HG02610 (cell line): ENCODE data around the gene LRRC43.
A peak's percentile ranks its signal among the peaks of the same experiment; 100 is the strongest.
"Not testable (repeated sequence)": the region's sequence is repeated elsewhere in the genome, so short reads cannot be mapped to it uniquely, and the experiment has no call there.

Experiments used
- ATAC-seq: cut with Tn5 transposase; IDR thresholded peaks from one replicate; pipeline ENCODE4 v1.9.1; 2021; ENCODE audit warnings: mild to moderate bottlenecking, moderate library complexity; ENCODE audit not compliant: unreplicated experiment

Gene LRRC43

DNA sequence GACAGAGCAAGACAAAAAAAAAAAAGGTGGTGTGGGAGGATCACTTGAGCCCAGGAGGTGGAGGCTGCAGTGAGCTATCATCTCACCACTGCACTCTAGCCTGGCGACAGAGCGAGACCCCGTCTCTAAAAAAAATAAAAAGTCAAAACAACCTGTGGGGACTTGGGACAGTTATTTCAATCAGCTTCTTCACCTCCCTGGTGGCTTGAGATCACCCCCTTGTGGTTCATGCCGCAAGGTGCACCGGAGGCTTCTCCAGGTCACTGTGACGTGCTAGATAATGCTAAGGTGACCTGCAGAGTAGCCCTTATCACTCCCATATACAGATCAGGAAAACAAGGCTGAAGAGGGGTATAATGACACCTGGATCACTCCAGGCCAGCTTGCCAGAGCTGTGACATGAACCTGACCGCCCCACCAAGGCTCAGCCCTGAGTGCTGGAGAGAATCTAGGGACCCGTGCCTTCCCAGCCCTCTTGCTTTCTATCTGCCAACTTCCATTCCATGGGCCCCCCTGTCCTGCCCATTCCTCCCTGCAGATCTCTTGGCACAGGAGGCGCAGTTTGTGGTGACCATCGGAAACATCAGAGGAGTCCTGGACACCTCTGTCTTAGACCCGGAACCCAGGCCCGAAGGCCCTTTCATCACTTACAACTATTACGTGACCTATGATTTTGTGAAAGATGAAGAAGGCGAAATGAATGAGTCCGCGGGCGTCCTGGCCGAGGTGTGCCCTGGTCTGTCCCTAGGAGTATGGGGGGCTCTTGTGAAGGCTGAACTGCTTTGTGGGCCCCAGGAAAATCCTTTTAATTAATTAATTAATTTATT is 8.1 kb downstream of the LRRC43 start:
- ATAC-seq, result peak; percentile 45

DNA sequence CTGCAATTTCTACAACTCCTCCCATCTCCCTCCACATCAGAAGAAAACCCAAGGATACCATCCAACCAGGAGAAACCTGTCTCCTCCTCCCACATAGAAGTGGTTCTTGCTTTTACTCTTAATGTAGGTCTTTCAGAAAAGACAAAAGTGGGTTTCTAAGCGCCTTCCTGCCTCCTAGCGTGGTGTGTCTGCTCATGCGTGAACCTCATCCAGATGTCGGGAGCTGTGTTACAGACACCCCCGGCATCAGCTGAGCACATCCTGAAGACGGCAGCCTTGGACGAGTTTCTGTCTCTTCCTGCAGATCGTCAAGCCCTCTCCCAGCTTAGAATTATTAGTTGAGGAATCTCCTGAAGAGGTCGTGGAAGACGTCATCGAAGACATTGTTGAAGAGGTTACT is 9.5 kb downstream of the LRRC43 start:
- ATAC-seq, result no peak

DNA sequence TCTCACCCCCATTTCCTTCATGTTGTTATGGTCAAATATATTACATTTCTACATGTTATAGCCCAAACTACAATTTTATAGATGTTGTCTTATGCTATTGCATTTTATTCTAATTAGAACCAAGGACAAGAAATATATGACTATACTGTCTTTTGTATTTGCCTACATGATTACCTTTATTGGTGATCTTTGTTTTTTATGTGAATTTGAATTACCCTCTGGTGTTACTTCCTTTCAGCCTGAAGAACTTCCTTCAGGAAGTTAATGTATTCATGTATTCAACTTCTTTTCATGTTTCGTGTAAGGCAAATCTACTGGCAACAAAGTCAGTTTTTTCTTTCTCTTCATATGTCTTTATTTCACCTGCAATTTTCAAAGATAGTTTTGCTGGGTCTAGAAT is 11.9 kb downstream of the LRRC43 start:
- ATAC-seq, result no peak

DNA sequence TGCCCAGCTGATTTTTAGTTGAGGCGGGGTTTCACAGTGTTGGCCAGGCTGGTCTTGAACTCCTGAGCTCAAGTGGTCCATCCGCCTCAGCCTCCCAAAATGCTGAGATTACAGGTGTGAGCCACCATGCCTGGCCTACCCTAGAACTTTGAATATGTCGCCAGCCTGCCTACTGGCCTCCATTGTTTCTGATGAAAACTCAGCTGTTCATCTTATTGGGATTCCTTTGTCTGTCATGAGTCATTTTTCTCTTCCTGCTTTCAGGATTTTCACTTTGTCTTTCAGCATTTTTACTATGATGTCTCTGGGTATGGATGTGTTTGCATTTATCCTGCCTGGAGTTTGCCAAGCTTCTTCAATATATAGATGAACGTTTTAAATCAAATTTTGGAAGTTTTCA is 12.5 kb downstream of the LRRC43 start:
- ATAC-seq, result no peak

DNA sequence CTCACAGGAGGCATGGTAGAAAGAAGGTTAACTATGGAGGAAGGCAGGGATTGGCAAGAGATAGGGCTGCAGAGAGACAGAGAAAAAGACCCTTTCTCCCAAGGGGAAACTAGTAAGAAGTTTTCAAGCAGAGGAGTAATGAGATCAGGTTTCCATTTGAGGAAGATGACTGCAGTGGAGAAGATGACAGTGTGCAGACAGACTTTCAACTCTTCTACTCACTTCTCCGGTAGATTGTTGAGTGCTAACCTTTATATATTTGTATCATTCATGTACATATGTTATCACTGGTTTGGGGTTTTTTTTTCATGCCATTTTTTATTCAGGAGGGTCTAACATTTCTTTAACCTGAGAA is 14.7 kb downstream of the LRRC43 start:
- no peak for ATAC-seq

DNA sequence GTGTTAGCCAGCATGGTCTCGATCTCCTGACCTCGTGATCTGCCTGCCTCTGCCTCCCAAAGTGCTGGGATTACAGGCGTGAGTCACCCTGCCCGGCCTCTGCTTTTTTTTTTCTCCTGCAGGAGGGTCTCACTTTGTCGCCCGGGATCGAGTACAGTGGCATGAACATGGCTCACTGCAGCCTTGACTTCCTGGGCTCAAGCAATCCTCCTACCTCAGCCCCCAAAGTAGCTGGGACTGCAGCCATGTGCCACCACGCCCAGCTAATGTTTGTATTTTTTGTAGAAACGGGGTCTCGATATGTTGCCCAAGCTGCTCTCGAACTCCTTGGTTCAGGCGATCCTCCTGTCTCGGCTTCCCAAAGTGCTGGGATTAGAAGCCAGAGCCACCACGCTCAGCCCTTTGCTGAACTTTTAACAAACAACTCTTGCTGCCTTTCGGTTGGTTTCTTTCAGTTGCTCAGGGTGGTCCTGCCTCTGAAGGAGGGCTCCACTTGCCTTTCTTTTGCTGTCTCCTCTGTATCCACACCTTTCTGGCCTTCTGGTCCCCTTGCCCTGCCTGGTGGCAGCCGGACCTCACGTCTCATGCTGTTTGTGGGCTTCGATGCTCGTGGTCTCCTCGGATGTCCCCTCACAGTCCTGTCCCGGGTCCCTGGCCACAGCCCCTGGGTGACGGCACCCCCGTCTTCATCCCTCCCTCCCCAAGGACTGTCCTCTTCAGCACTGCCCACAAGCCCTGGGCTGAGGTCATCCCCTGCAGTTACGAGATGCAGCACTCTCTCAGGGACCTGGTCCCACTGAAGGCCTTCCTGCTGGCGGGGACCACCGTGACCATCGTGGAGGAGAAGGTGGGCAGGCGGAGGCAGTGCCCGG is 16.8 kb downstream of the LRRC43 start:
- ATAC-seq, result no peak

DNA sequence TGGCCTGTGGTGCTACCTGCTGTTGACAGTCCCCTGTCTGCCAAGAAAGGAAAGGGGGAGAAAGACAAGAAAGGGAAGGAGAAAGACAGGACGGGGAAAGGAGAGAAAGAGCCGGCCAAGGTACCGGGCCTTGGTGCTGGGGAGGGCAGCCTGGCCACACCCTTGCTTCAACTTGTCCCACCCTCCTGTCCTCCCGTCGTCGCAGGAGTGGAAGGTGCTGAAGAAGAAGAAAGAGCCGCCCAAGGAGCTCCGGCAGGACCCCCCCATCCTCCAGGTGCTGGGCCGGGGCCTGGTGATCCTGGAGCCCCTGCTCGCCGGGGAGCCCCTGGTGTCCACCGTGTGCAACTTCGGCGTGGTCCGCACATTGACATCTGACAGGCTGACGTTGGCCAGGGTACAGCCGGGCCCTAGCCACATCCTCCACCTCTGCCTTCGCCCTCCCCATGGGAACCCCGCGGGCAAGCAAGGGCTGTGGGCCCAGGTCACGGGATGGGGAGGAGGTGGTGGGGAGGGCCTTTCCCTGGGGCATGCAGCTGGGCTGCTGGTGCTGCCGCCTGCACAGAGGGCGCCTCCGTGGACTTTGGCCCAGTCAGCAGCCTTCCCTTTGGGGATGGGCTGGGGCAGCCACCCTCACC is 17.7 kb downstream of the LRRC43 start:
- no peak for ATAC-seq

DNA sequence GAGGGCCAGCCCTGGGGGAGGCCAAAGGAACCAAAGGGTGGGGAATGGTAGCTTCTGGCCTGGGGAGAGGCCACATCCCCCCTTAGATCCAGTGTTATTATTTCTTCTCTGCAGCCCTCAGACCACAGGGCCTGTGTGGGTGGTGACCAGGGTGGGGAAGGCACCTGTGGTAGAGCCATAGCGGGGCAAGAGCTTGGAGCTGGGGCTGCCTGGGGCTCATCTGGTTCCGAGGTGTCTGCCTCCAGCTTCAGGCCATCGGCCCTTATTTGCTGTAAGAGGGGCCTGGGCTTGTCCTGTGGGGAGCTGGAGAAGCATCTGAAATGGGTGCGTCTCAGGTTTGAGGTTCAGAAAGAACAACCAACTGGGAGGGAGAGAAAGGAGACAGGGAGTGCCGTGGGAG is 18.5 kb downstream of the LRRC43 start:
- ATAC-seq, result no peak

DNA sequence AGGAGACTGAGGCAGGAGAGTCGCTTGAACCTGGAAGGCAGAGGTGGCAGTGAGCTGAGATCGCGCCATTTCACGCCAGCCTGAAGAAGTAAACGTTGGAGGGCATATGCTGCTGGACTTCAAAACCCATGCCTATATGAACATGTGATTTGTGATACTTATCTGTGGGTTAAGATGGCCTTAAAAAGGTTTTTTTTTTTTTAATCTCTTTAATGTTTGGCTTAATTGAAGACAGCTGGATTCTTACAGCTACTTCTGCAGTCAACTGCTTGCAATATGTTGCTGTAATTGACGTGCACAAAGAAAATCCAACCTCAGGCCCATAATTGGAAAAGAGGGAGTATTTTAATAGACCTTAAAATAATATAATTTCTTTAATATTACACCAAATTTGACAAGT is 19.1 kb downstream of the LRRC43 start:
- no peak for ATAC-seq

DNA sequence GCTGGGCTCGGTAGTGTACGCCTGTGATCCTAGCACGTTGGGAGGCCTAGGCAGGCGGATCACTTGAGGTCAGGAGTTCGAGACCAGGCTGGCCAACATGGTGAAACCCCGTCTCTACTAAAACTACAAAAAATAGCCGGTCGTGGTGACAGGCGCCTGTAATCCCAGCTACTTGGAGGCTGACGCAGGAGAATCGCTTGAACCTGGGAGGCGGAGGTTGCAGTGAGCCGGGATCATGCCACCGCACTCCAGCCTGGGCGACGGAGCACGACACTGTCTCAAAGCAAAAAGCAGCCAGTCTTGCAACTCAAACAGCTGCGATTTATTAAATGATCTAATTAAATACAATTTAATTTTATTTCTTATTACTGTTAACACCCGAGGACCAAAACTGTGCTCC is 19.9 kb downstream of the LRRC43 start:
- not testable (repeated sequence) for ATAC-seq

DNA sequence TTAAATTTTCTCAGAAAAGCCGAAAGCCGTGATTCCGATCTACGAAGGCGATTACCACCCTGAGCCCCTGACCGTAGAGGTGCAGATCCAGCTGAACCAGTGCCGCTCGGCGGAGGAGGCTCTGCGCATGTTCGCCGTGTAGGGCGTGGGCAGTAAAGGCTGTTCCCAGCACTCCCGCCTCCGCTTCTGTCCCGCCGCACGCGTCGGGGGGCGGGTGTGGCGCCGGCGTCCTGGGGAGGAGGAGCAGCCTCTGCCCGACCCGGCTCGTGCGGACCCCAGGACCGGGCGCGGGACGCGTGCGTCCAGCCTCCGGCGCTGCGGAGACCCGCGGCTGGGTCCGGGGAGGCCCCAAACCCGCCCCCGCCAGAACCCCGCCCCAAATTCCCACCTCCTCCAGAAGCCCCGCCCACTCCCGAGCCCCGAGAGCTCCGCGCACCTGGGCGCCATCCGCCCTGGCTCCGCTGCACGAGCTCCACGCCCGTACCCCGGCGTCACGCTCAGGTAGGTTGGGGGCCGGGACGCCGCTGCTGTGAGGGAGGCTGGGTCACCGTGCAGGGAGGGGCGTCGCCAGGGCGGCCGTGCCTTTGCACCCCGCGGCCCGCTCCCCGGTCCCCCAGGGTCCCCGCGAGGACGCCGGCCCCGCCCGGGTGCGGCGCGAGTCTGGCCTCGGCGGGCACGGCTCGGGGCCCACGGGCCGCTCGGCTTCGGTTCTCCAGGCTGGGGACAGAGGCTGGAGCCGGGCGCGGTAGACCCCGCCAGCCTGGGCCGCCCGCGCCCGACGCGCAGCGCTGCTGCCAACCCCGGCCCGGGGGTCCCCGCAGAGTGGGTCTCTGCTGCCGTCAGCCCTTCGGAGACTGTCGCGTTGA is 20.6 kb downstream of the LRRC43 start, which contains the start of gene B3GNT4:
B3GNT4 (plus strand) TSS at position 409 of the 866 bp plus-strand sequence. CDS start 910 bp downstream, outside the sequence.
- ATAC-seq, result no peak

DNA sequence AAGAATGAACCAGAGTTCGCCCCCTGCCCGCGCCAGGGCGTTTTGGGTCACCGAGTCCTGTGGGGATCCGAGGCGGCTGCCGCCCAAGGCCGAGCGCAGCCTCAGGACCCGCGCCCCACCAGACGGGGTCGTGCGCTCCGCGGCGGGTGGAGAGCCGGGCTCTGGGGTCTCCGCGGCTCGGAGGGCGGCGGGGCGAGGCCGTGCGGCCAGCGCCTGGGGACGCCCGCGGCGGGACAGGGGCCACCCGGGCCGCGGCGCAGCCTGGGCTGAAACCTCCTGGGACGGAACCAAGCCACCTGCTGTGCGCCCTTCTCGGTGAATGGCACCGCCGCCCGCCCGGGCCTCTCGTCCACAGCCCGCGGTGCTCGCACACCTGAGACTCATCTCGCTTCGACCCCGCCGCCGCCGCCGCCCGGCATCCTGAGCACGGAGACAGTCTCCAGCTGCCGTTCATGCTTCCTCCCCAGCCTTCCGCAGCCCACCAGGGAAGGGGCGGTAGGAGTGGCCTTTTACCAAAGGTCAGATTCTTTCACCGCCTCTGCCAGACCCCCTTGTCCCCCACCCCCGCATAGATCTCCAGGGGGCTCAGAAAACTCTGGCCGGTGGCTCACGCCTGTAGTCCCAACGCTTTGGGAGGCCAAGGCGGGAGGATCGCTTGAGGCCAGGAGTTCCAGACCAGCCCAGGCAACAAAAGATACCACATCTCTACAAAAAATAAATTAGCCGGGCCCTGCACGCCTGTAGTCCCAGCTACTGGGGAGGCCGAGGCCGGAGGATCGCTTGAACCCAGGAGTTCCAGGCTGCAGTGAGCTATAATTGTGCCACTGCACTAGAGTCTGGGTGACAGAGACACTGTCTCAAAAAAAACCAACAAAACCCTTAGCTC is 21.5 kb downstream of the LRRC43 start:
- no peak for ATAC-seq

DNA sequence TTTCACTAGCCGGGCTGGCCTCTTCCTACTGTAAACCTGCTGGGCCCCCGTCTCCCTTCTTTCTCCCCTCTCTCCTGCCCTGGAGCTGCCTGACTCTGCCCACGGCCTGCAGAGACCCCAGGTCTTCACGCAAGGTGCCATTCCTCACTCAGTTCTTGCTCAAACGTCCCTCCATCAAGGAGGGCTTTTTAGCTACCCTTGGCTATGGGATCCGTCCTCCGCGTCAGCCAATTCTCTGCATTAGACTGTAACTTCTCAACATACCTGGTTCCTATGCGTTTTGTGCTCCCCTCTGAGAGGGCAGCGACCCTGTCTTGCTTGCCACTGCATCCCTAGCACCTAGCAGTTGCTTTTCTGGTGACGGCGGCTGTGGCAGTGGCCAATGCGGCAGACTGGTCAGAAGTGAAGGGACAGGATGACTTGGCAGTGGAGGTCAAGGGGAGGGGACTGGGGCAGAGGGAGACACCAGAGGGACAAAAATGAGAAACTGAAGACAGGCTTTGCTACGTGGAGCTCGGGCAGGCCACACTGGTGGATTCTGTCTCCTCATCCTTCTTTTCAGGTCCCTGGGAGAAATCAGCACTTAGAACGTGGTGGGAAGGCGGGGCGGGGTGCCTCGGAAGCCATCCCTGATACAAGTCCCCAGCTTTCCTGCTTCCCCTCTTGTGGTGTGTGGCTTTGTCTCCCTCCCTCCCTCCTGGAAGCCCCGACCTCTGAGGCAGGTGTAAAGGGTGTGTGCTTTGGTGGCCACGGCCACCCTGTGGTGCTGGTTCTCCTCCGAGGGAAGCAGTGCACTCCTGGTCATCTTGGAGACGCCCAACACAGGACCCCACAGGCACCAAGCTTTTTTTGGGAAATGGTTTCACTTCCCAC is 22.4 kb downstream of the LRRC43 start:
- no peak for ATAC-seq

DNA sequence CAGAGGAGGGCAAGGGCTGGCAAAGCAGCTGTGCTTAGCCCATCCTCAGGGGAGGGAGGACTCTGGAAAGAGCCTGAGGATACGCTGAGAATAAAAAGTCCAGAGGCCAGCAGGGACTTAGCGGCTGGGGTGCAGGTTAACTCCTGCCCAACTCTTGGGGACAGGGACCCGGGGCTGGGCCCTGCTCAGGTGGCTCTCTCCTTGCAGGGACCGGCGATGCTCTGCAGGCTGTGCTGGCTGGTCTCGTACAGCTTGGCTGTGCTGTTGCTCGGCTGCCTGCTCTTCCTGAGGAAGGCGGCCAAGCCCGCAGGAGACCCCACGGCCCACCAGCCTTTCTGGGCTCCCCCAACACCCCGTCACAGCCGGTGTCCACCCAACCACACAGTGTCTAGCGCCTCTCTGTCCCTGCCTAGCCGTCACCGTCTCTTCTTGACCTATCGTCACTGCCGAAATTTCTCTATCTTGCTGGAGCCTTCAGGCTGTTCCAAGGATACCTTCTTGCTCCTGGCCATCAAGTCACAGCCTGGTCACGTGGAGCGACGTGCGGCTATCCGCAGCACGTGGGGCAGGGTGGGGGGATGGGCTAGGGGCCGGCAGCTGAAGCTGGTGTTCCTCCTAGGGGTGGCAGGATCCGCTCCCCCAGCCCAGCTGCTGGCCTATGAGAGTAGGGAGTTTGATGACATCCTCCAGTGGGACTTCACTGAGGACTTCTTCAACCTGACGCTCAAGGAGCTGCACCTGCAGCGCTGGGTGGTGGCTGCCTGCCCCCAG is 23.4 kb downstream of the LRRC43 start:
- ATAC-seq, result no peak

DNA sequence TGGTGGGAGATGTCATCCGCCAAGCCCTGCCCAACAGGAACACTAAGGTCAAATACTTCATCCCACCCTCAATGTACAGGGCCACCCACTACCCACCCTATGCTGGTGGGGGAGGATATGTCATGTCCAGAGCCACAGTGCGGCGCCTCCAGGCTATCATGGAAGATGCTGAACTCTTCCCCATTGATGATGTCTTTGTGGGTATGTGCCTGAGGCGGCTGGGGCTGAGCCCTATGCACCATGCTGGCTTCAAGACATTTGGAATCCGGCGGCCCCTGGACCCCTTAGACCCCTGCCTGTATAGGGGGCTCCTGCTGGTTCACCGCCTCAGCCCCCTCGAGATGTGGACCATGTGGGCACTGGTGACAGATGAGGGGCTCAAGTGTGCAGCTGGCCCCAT is 24.1 kb downstream of the LRRC43 start:
- no peak for ATAC-seq

DNA sequence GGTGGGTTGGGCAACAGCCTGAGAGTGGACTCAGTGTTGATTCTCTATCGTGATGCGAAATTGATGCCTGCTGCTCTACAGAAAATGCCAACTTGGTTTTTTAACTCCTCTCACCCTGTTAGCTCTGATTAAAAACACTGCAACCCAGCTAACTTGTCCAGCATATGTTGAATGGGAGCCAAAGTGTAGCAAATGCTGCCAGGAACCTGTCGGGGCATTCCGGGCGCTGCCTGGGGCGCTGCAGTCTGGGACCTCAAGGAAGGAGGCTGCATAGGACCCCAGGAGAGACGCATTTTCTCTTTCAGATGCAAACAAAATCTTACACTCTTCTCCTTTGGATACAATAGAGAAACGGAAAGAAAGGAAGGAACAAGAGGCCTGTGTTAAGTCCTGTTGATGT is 24.5 kb downstream of the LRRC43 start:
- no peak for ATAC-seq

DNA sequence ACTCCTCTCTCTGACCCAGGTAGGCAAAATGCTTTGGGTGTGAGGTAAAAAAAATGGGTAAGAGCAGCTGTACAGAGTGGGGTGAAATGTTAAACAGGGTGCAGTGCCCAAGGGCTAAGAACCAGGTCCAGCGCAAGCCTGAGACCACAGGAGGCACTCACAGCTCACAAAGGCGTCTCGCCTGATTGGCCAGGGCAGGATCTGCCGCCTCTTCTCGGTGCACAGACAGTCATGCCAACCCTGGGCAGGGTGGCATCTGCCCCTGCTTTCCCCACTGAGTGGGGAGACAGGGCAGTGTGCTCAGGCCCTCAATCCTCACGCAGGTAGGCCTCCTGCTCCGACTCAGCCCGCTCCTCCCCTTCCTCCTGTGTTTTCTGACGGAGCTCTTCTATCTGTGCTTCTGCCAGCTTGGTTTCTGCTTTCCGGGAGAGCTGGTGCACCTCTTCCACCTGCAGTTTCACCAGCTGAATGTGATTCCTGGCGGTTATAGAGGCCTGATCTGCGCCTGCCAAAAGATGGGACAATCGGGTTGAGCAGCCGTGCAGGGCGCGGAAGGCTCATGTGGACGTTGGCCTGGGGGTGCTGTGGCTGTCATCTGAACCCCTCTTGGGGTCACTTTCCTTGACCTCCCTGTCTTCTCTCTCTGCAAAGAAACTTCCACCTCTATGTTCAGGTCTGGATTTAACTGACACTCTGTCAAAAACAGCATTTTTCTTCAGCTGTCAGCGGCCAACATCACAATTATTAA is 25.3 kb downstream of the LRRC43 start:
- no peak for ATAC-seq
